ENCODE data around the gene CNTNAP2. TPM values are rescaled to one million over a fixed set of nuclear protein-coding genes. Genes with fewer than 3 reads are reported as not detected.

The CNTNAP2 gene
- total and polyA plus RNA-seq, 2 of the 8 experiments (the other 6 are each of a cell fraction or from before 2014, with no cell fraction given) = 27.9 to 71.0 TPM

DNA sequence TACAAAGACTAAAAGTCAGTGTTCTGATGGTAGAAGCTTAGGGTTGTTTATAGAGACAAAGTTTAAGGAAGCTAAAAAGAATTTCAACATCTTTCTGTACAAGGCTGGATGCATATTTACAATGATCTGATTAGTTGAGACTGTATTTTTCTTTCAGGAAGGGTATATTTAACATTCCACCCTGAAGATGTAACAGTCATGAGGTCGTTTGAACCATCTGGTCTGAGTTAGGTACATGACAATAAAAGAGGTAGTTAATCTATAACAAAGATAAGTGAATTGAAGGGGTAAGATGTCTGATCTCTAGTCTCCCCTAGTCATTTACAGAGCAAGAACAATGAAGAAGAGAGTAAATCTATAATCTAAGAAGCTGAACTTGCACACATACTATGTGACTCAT, 821.2 kb downstream of the CNTNAP2 start:
- Histone ChIP-seq H4K5ac (ENCODE audit: insufficient read length, low read depth, low read length) (no peak overlapping the region), H3K4me1 (replicated peaks in 1 of 4; ENCODE audit: control insufficient read depth in 3 of 4, insufficient read depth in 4 of 4, low read length in 3 of 4) (no peaks in the 10 kb centered on the region), H3K79me2 (ENCODE audit: control insufficient read depth in 1 of 2, insufficient read depth in 2 of 2, low read length in 2 of 2) (no peaks in the 10 kb centered on the region), H2BK15ac (ENCODE audit: low read length) (no peak overlapping the region), H2BK5ac (ENCODE audit: low read depth, low read length) (no peak overlapping the region), H3K18ac (ENCODE audit: extremely low read depth, low read length) (no peak overlapping the region), H4K20me1 (replicated peaks in 1 of 2; ENCODE audit: control insufficient read depth in 1 of 2, insufficient read depth in 2 of 2, low read length in 2 of 2) (no peaks in the 10 kb centered on the region), H3K4me3 (ENCODE audit: extremely low read depth in 1 of 4, insufficient read depth in 2 of 4, low read depth in 3 of 4, low read length in 4 of 4) (no peak overlapping the region), H2AK5ac (ENCODE audit: low read depth, low read length) (no peak overlapping the region), H3K9ac (replicated peaks in 1 of 4; ENCODE audit: extremely low read depth in 1 of 4, low read depth in 3 of 4, low read length in 3 of 4) (no peak overlapping the region), H2BK20ac (ENCODE audit: low read length) (no peak overlapping the region), H2AFZ (ENCODE audit: low read length) (no peak overlapping the region), H3K23me2 (ENCODE audit: low read depth, low read length) (no peaks in the 10 kb centered on the region), H3K9me3 (ENCODE audit: insufficient read depth in 2 of 2, low read depth in 1 of 2, low read length in 1 of 2) (no peaks in the 10 kb centered on the region), H3K14ac (ENCODE audit: insufficient read length) (no peak overlapping the region), H3K27ac (ENCODE audit: low read depth, low read length) (no peak overlapping the region), H2BK12ac (ENCODE audit: low read depth, low read length) (no peak overlapping the region), H3K79me1 (ENCODE audit: low read depth, low read length) (no peaks in the 10 kb centered on the region), H3K27me3 (replicated peaks in 1 of 4; ENCODE audit: control insufficient read depth in 3 of 4, extremely low read depth in 1 of 4, insufficient read depth in 3 of 4, low read length in 3 of 4) (no peaks in the 10 kb centered on the region), H3K4me2 (ENCODE audit: insufficient read depth in 1 of 2, low read depth in 2 of 2, low read length in 2 of 2) (no peak overlapping the region), H3K56ac (replicated peaks; ENCODE audit: insufficient read length, low read depth, low read length) (no peak overlapping the region), H3K23ac (ENCODE audit: insufficient read length) (no peak overlapping the region), H4K8ac (ENCODE audit: extremely low read depth, insufficient read depth, low read length) (no peak overlapping the region), H2BK120ac (replicated peaks; ENCODE audit: low read depth, low read length) (no peak overlapping the region), H4K91ac (replicated peaks; ENCODE audit: insufficient read length, low read length) (no peak overlapping the region), H3K36me3 (ENCODE audit: control insufficient read depth in 2 of 4, insufficient read depth in 4 of 4, low read length in 3 of 4) (no peaks in the 10 kb centered on the region), H3K4ac (replicated peaks; ENCODE audit: insufficient read length, low read depth, low read length) (no peak overlapping the region)
- CTCF ChIA-PET (ENCODE audit: partially characterized antibody) = interaction anchor here (2.2 kb wide), 1 partner anchor 23 kb away, joined by 9 read pairs; no protein-coding TSS in a partner anchor
- 57% methylated on average over 1 of the region's 1 CpG; no CpG with 5 or more reads in 1 of the 2 experiments for WGBS, 2 experiments (ENCODE audit: extremely low coverage in 1 of 2, insufficient coverage in 1 of 2, insufficient read length in 1 of 2, insufficient replicate concordance in 2 of 2, low coverage in 1 of 2, low lambda C conversion rate in 2 of 2, missing lambda C conversion rate in 1 of 2)
- POLR2A ChIA-PET (ENCODE audit: partially characterized antibody) = no interaction called here
- DNase-seq (ENCODE audit: low read depth in 1 of 2, low spot score in 2 of 2) (no peak), FAIRE-seq (no peak)
- TF ChIP-seq CHD2 (IDR thresholded peaks at IDR 0.05; ENCODE audit: low read length) (no peak), CTBP2 (IDR thresholded peaks at IDR 0.05; ENCODE audit: borderline replicate concordance, insufficient read depth, insufficient read length, low read length) (no peak), GABPA (IDR thresholded peaks at IDR 0.05; ENCODE audit: borderline replicate concordance, insufficient read depth, low read length) (no peak), HDAC6 (IDR thresholded peaks at IDR 0.05; ENCODE audit: low read depth, low read length) (no peak), CBX5 (IDR thresholded peaks at IDR 0.05; ENCODE audit: low read depth, low read length) (no peak), RFX5 (IDR thresholded peaks at IDR 0.05; ENCODE audit: borderline replicate concordance, low read depth, low read length) (no peak), SIRT6 (IDR thresholded peaks at IDR 0.05; ENCODE audit: low read length) (no peak), JUND (IDR thresholded peaks at IDR 0.05; ENCODE audit: low read length) (no peak), POU5F1 (IDR thresholded peaks at IDR 0.05; ENCODE audit: low read depth, low read length) (no peak), CREB1 (IDR thresholded peaks at IDR 0.05) (no peak), HDAC2 (IDR thresholded peaks at IDR 0.05; ENCODE audit: borderline replicate concordance in 1 of 2, low read depth in 2 of 2, low read length in 2 of 2) (no peak), MAX (IDR thresholded peaks at IDR 0.05) (no peak), SP4 (IDR thresholded peaks at IDR 0.05; ENCODE audit: low read length) (no peak)
- TF ChIP-seq, protein P1, sequence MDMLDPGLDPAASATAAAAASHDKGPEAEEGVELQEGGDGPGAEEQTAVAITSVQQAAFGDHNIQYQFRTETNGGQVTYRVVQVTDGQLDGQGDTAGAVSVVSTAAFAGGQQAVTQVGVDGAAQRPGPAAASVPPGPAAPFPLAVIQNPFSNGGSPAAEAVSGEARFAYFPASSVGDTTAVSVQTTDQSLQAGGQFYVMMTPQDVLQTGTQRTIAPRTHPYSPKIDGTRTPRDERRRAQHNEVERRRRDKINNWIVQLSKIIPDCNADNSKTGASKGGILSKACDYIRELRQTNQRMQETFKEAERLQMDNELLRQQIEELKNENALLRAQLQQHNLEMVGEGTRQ (IDR thresholded peaks at IDR 0.05; ENCODE audit: low read length) = no peak
